H1 (cell line): ENCODE results near the gene PTPRD. TPM values are rescaled to one million over a fixed set of nuclear protein-coding genes. Genes with fewer than 3 reads are reported as not detected.

Source experiments
- CTCF ChIA-PET: fragments of 300-600 bp; sonication (Branson Sonifier 250); formaldehyde crosslinking; loops from one replicate; lab custom pipeline; 2021; ENCODE audit not compliant: partially characterized antibody; lab: Charles Lee
- POLR2A ChIA-PET: fragments of 300-600 bp; sonication (Branson Sonifier 250); formaldehyde crosslinking; loops from one replicate; lab custom pipeline; 2021; ENCODE audit warnings: inconsistent platforms; ENCODE audit not compliant: partially characterized antibody; lab: Charles Lee
- DNase-seq, 2 experiments: peaks; one replicate each; pipeline versions ENCODE4 v3.0.0 to v3.0.0-alpha.2; 2010 to 2022; ENCODE audit warnings: low spot score in 2 of 2, low read depth in 1 of 2, mixed read lengths in 1 of 2
- FAIRE-seq: peaks from 2 replicates; lab custom pipeline; 2011; peaks lifted over from hg19 to GRCh38; lab: Jason Lieb, UNC
- H2AFZ ChIP-seq: 2 replicates; pipeline ENCODE4 v1.8.1; 2012; ENCODE audit warnings: low read length, inconsistent platforms
- H2AK5ac ChIP-seq: 2 replicates; pipeline ENCODE4 v1.6.1; 2013; ENCODE audit warnings: low read depth, low read length
- H2BK120ac ChIP-seq: replicated peaks from 2 replicates; pipeline ENCODE3; 2013; ENCODE audit warnings: low read depth, low read length, inconsistent platforms
- H2BK12ac ChIP-seq: 2 replicates; pipeline ENCODE4 v1.6.1; 2013; ENCODE audit warnings: low read depth, low read length
- H2BK15ac ChIP-seq: 2 replicates; pipeline ENCODE4 v1.6.1; 2013; ENCODE audit warnings: low read length
- H2BK20ac ChIP-seq: 2 replicates; pipeline ENCODE4 v1.6.1; 2013; ENCODE audit warnings: low read length
- H2BK5ac ChIP-seq: 2 replicates; pipeline ENCODE4 v1.6.1; 2013; ENCODE audit warnings: low read depth, low read length
- H3K14ac ChIP-seq: 2 replicates; pipeline ENCODE4 v1.6.1; 2013; ENCODE audit warnings: inconsistent platforms; ENCODE audit not compliant: insufficient read length
- H3K18ac ChIP-seq: 2 replicates; pipeline ENCODE4 v1.6.1; 2013; ENCODE audit warnings: low read length; ENCODE audit errors: extremely low read depth
- H3K23ac ChIP-seq: 2 replicates; pipeline ENCODE4 v1.6.1; 2013; ENCODE audit warnings: inconsistent platforms; ENCODE audit not compliant: insufficient read length
- H3K23me2 ChIP-seq: 2 replicates; pipeline ENCODE4 v1.6.1; 2013; ENCODE audit warnings: low read depth, low read length
- H3K27ac ChIP-seq: 2 replicates; pipeline ENCODE4 v1.6.1; 2011; ENCODE audit warnings: low read depth, low read length, inconsistent platforms
- H3K27me3 ChIP-seq, 4 experiments: replicated peaks in 1 of 4; 1 replicate in 1 of 4; 2 replicates in 3 of 4; pipeline versions ENCODE4 v1.6.1 to v1.8.1; 2011 to 2013; ENCODE audit warnings: low read length in 3 of 4, mild to moderate bottlenecking in 3 of 4, inconsistent platforms in 2 of 4, mixed read lengths in 2 of 4, moderate library complexity in 1 of 4; ENCODE audit not compliant: control insufficient read depth in 3 of 4, insufficient read depth in 3 of 4; ENCODE audit errors: extremely low read depth in 1 of 4
- H3K36me3 ChIP-seq, 4 experiments: 2 replicates each; pipeline versions ENCODE4 v1.6.1 to v1.8.1; 2011 to 2013; ENCODE audit warnings: mild to moderate bottlenecking in 4 of 4, low read length in 3 of 4, moderate library complexity in 2 of 4, control low read depth in 1 of 4, inconsistent platforms in 1 of 4; ENCODE audit not compliant: insufficient read depth in 4 of 4, control insufficient read depth in 2 of 4
- H3K4ac ChIP-seq: replicated peaks from 2 replicates; pipeline ENCODE3; 2013; ENCODE audit warnings: low read length, low read depth, mixed read lengths, inconsistent platforms; ENCODE audit not compliant: insufficient read length
- H3K4me1 ChIP-seq, 4 experiments: replicated peaks in 1 of 4; 1 replicate in 1 of 4; 2 replicates in 3 of 4; pipeline versions ENCODE4 v1.6.1 to v1.8.1; 2011 to 2013; ENCODE audit warnings: low read length in 3 of 4, inconsistent platforms in 2 of 4, mixed read lengths in 1 of 4; ENCODE audit not compliant: insufficient read depth in 4 of 4, control insufficient read depth in 3 of 4
- H3K4me2 ChIP-seq, 2 experiments: 2 replicates each; pipeline versions ENCODE4 v1.6.1 to v1.8.1; 2011 to 2013; ENCODE audit warnings: low read depth in 2 of 2, low read length in 2 of 2, control low read depth in 1 of 2, inconsistent platforms in 1 of 2, mild to moderate bottlenecking in 1 of 2; ENCODE audit not compliant: insufficient read depth in 1 of 2
- H3K4me3 ChIP-seq, 4 experiments: fragments of 200-600, 300-600 bp in 1 of 4; sonication (generic), shearing (Covaris generic), sonication (Bioruptor Twin) in 1 of 4; 2 replicates each; pipeline versions ENCODE4 v1.5.1 to v1.8.1; 2011 to 2016; ENCODE audit warnings: low read length in 4 of 4, low read depth in 3 of 4, control low read depth in 2 of 4, inconsistent platforms in 2 of 4, mild to moderate bottlenecking in 2 of 4, mixed read lengths in 1 of 4, moderate library complexity in 1 of 4; ENCODE audit not compliant: insufficient read depth in 2 of 4; ENCODE audit errors: extremely low read depth in 1 of 4
- H3K56ac ChIP-seq: replicated peaks from 2 replicates; pipeline ENCODE3; 2013; ENCODE audit warnings: low read depth, mild to moderate bottlenecking, mixed read lengths, low read length, inconsistent platforms; ENCODE audit not compliant: insufficient read length
- H3K79me1 ChIP-seq: 2 replicates; pipeline ENCODE4 v1.6.1; 2013; ENCODE audit warnings: low read depth, low read length, control low read depth
- H3K79me2 ChIP-seq, 2 experiments: 2 replicates each; pipeline versions ENCODE4 v1.6.1 to v1.8.1; 2012 to 2013; ENCODE audit warnings: low read length in 2 of 2, mild to moderate bottlenecking in 2 of 2, inconsistent platforms in 1 of 2; ENCODE audit not compliant: insufficient read depth in 2 of 2, control insufficient read depth in 1 of 2
- H3K9ac ChIP-seq, 4 experiments: replicated peaks in 1 of 4; 1 replicate in 1 of 4; 2 replicates in 3 of 4; pipeline versions ENCODE4 v1.6.1 to v1.8.1; 2011 to 2013; ENCODE audit warnings: low read depth in 3 of 4, low read length in 3 of 4, control low read depth in 2 of 4, mild to moderate bottlenecking in 2 of 4, moderate library complexity in 2 of 4, inconsistent platforms in 1 of 4; ENCODE audit errors: extremely low read depth in 1 of 4
- H3K9me3 ChIP-seq, 2 experiments: 2 replicates each; pipeline versions ENCODE4 v1.6.1 to v1.8.1; 2012 to 2013; ENCODE audit warnings: mild to moderate bottlenecking in 2 of 2, moderate library complexity in 2 of 2, control low read depth in 1 of 2, inconsistent platforms in 1 of 2, low read depth in 1 of 2, low read length in 1 of 2, mixed read lengths in 1 of 2; ENCODE audit not compliant: insufficient read depth in 2 of 2
- H4K20me1 ChIP-seq, 2 experiments: replicated peaks in 1 of 2; 2 replicates each; pipeline versions ENCODE3 to v1.8.1; 2011 to 2013; ENCODE audit warnings: inconsistent platforms in 2 of 2, low read length in 2 of 2, mild to moderate bottlenecking in 1 of 2; ENCODE audit not compliant: insufficient read depth in 2 of 2, control insufficient read depth in 1 of 2
- H4K5ac ChIP-seq: 2 replicates; pipeline ENCODE4 v1.6.1; 2013; ENCODE audit warnings: low read length, low read depth, mixed read lengths, inconsistent platforms; ENCODE audit not compliant: insufficient read length
- H4K8ac ChIP-seq: 2 replicates; pipeline ENCODE4 v1.8.0; 2013; ENCODE audit warnings: mild to moderate bottlenecking, moderate library complexity, low read length, inconsistent platforms; ENCODE audit not compliant: insufficient read depth; ENCODE audit errors: extremely low read depth
- H4K91ac ChIP-seq: replicated peaks from 2 replicates; pipeline ENCODE3; 2013; ENCODE audit warnings: low read length, mixed read lengths, inconsistent platforms; ENCODE audit not compliant: insufficient read length
- RAD21 ChIP-seq, 2 experiments: IDR thresholded peaks in 1 of 2; conservative IDR thresholded peaks in 1 of 2; 2 replicates each; pipeline ENCODE4 v1.6.1; 2011; ENCODE audit warnings: low read depth in 2 of 2, low read length in 2 of 2, improper control_type of control experiment in 1 of 2, inconsistent platforms in 1 of 2, mild to moderate bottlenecking in 1 of 2, moderate library complexity in 1 of 2
- SIRT6 ChIP-seq: IDR thresholded peaks from one replicate; pipeline ENCODE4 v1.7.1; 2012; ENCODE audit warnings: low read length, inconsistent platforms
- YY1 ChIP-seq: IDR thresholded peaks from 2 replicates; pipeline ENCODE4 v1.6.1; 2011; ENCODE audit warnings: low read depth, mild to moderate bottlenecking, low read length
- WGBS, 2 experiments: shearing (Covaris generic) in 1 of 2; methylation state at CpG; one replicate each; pipeline versions ENCODE4 v1.1.6 to v1.1.7; 2013 to 2015; ENCODE audit warnings: low lambda C conversion rate in 2 of 2, mixed read lengths in 2 of 2, inconsistent platforms in 1 of 2, low coverage in 1 of 2, missing lambda C conversion rate in 1 of 2; ENCODE audit not compliant: insufficient replicate concordance in 2 of 2, insufficient coverage in 1 of 2, insufficient read length in 1 of 2; ENCODE audit errors: extremely low coverage in 1 of 2, missing lambda C conversion rate in 1 of 2; 5-methylcytosine and 5-hydroxymethylcytosine counted together
- polyA plus RNA-seq, 7 experiments: library from polyadenylated mRNA; depleted of rRNA in 3 of 7; stranded (reverse) in 5 of 7; unstranded in 2 of 7; fragments of >200 nt in 5 of 7; fragments of 200-250 nt in 2 of 7; gene quantifications; 1 replicate in 5 of 7; 2 replicates in 1 of 7; 4 replicates in 1 of 7; pipeline versions ENCODE4 v1.2.1 to v1.2.3, GENCODE V29; 2011 to 2013; ENCODE audit warnings: missing spikeins in 2 of 7, mixed read lengths in 2 of 7
- total RNA-seq: library from RNA; stranded (reverse); fragmentation: NEBNext Ultra II Directional; extraction: Animal tissue kit (Norgen Biotek cat#: 25700); gene quantifications from 2 replicates; pipeline ENCODE4 v1.2.1, GENCODE V29; 2021

The PTPRD gene
- total and polyA plus RNA-seq, 2 of the 8 experiments (the other 6 are each of a cell fraction or from before 2014, with no cell fraction given) = 17.2 to 77.0 TPM

DNA sequence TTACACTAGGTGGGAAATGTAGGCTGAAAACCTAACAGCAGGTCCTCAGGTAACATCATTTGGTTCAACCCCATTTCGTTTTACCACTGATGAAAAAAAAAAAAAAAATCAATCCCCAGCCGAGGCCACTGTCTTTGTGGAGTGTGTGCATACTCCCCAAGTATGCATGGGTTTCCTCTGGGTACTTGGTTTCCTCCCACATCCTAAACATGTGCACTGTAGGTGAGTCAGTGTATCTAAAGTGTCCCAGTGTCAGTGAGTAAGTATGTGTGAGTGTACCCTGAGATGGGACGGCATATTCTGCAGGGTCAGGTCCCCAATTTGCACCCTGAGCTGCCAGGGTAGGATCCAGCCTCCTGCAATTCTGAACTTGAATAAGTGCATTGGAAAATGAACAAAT lies 1846.7 kb downstream of the PTPRD start:
- no peak overlapping the region for H3K23ac ChIP-seq
- no peak overlapping the region for H3K56ac ChIP-seq
- H2BK12ac ChIP-seq = no peak overlapping the region
- H3K79me2 ChIP-seq = no peaks in the 10 kb centered on the region
- H4K20me1 ChIP-seq = peaks cover 0 to 1% of the 10 kb centered on the region in 2 experiments
- H4K5ac ChIP-seq = no peak overlapping the region
- 73% methylated on average over 3 of the region's 3 CpGs; no CpG with 5 or more reads in 1 of the 2 experiments for WGBS, 2 experiments
- H3K4me2 ChIP-seq = no peak overlapping the region
- no peak overlapping the region for H2AFZ ChIP-seq
- no peak overlapping the region for H3K9ac ChIP-seq
- no peaks in the 10 kb centered on the region for H3K9me3 ChIP-seq
- H4K91ac ChIP-seq = no peak overlapping the region
- no peak overlapping the region for H2BK5ac ChIP-seq
- no peak overlapping the region for H3K14ac ChIP-seq
- H3K27ac ChIP-seq = no peak overlapping the region
- FAIRE-seq = no peak
- peaks cover 0 to 3% (median 0%) of the 10 kb centered on the region in 4 experiments; a peak in 1 of 7 replicates for H3K4me1 ChIP-seq
- no peak overlapping the region for H3K4me3 ChIP-seq
- H3K18ac ChIP-seq = no peak overlapping the region
- no peaks in the 10 kb centered on the region for H3K27me3 ChIP-seq
- H3K4ac ChIP-seq = no peak overlapping the region
- POLR2A ChIA-PET = no interaction called here
- H2BK120ac ChIP-seq = no peak overlapping the region
- no peaks in the 10 kb centered on the region for H3K23me2 ChIP-seq
- no peaks in the 10 kb centered on the region for H3K79me1 ChIP-seq
- no peak overlapping the region for H2BK20ac ChIP-seq
- H3K36me3 ChIP-seq = no peaks in the 10 kb centered on the region
- H2AK5ac ChIP-seq = no peak overlapping the region
- TF ChIP-seq SIRT6 (no peak), RAD21 (IDR thresholded peaks at IDR 0.05 in 1 of 2, conservative IDR thresholded peaks at IDR 0.05 in 1 of 2; ENCODE audit: low read depth in 2 of 2, low read length in 2 of 2) (no peak), YY1 (no peak)
- H4K8ac ChIP-seq = no peak overlapping the region
- no peak for DNase-seq
- CTCF ChIA-PET = interaction anchor here (0.7 to 1.5 kb wide), 3 partner anchors 8 to 19 kb away, joined by 3 to 4 read pairs (median 4); no protein-coding TSS in a partner anchor
- no peak overlapping the region for H2BK15ac ChIP-seq
